ENCODE measurements around the gene OR10G3.
"Not testable (repeated sequence)": the region's sequence is repeated elsewhere in the genome, so short reads cannot be mapped to it uniquely, and the experiment has no call there.

Gene OR10G3

DNA sequence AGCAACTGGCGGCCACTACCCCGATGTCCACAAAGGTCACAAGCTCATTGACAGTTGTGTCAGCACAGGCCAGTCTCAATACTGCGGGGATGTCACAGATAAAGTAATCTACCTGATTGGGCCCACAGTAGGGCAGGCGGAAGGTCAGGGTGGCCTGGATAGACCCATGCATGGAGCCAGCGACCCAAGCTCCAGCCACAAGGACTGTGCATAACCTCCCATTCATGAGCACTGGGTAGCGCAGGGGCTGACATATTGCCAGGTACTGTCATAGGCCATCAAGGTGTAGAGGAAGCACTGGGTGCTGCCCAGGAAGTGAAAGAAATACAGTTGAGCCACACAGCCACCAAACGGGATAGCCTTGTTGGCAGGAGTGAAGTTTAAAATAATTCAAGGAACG is 22.3 kb upstream of the OR10G3 start:
- no CpG with 5 or more reads among the region's 8 CpGs for WGBS (ENCODE audit: extremely low coverage, insufficient coverage, low lambda C conversion rate)
- not testable (repeated sequence) for H2BK15ac ChIP-seq (replicated peaks; ENCODE audit: low read depth); H3K56ac ChIP-seq (ENCODE audit: low read length); H3K27ac ChIP-seq (ENCODE audit: low read depth, low read length); H3K4me1 ChIP-seq (ENCODE audit: control insufficient read depth, low read depth, low read length); H3K4me3 ChIP-seq (ENCODE audit: low read length); H3K4ac ChIP-seq (ENCODE audit: low read depth, low read length); H2BK120ac ChIP-seq (ENCODE audit: low read depth, low read length); H4K8ac ChIP-seq (ENCODE audit: low read depth, low read length); H3K23ac ChIP-seq (ENCODE audit: low read length); H3K18ac ChIP-seq (ENCODE audit: low read length); H3K9ac ChIP-seq (ENCODE audit: low read length); H3K36me3 ChIP-seq (ENCODE audit: control insufficient read depth, insufficient read depth, low read length); H3K79me1 ChIP-seq (ENCODE audit: low read length); H2AK5ac ChIP-seq (ENCODE audit: low read length); H3K79me2 ChIP-seq (ENCODE audit: control insufficient read depth, insufficient read depth, low read length); H3K4me2 ChIP-seq (ENCODE audit: low read length); DNase-seq; H2BK5ac ChIP-seq (ENCODE audit: low read length); H3K27me3 ChIP-seq (ENCODE audit: insufficient read depth, low read length, poor library complexity); H4K5ac ChIP-seq (ENCODE audit: low read length)

DNA sequence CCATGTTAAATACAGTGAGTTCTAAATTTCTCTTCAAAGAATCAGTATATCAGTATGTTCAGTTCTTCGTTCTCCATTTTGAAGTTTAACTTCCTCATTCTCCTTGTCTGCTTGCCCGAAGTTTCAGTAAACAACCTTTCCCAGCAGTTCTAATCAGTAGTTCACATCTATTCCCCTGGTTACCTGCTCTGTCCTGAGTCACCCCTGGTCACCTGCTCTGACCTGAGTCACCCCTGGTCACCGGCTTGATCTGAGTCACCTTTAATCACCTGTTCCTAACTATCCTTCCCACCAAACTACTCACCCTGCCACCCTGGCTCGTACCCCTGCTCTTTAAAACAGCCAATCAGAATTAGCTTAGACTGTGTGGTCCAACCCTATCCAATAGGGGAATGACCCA is 9.4 kb upstream of the OR10G3 start:
- H3K27ac ChIP-seq (ENCODE audit: low read depth, low read length): no peak overlapping the region
- no CpG with 5 or more reads among the region's 4 CpGs for WGBS (ENCODE audit: extremely low coverage, insufficient coverage, low lambda C conversion rate)
- H3K36me3 ChIP-seq (ENCODE audit: control insufficient read depth, insufficient read depth, low read length): no peaks in the 10 kb centered on the region
- H3K18ac ChIP-seq (ENCODE audit: low read length): no peak overlapping the region
- no peak overlapping the region for H4K8ac ChIP-seq (ENCODE audit: low read depth, low read length)
- no peak overlapping the region for H3K23ac ChIP-seq (ENCODE audit: low read length)
- H3K4me1 ChIP-seq (ENCODE audit: control insufficient read depth, low read depth, low read length): no peaks in the 10 kb centered on the region
- no peak overlapping the region for H2BK5ac ChIP-seq (ENCODE audit: low read length)
- H3K4ac ChIP-seq (ENCODE audit: low read depth, low read length): no peak overlapping the region
- H3K79me1 ChIP-seq (ENCODE audit: low read length): no peaks in the 10 kb centered on the region
- no peaks in the 10 kb centered on the region for H3K79me2 ChIP-seq (ENCODE audit: control insufficient read depth, insufficient read depth, low read length)
- H2BK15ac ChIP-seq (replicated peaks; ENCODE audit: low read depth): no peak overlapping the region
- no peak for DNase-seq
- H2BK120ac ChIP-seq (ENCODE audit: low read depth, low read length): no peak overlapping the region
- no peak overlapping the region for H3K56ac ChIP-seq (ENCODE audit: low read length)
- H4K5ac ChIP-seq (ENCODE audit: low read length): no peak overlapping the region
- H3K9ac ChIP-seq (ENCODE audit: low read length): no peak overlapping the region
- H3K27me3 ChIP-seq (ENCODE audit: insufficient read depth, low read length, poor library complexity): no peaks in the 10 kb centered on the region
- H3K4me3 ChIP-seq (ENCODE audit: low read length): no peak overlapping the region
- H3K4me2 ChIP-seq (ENCODE audit: low read length): no peak overlapping the region
- no peak overlapping the region for H2AK5ac ChIP-seq (ENCODE audit: low read length)

- no peak for DNase-seq
- H3K27me3 ChIP-seq (ENCODE audit: insufficient read depth, low read length, poor library complexity): no peaks in the 10 kb centered on the region
- H3K23ac ChIP-seq (ENCODE audit: low read length): no peak overlapping the region
Observed at GRCh38 chr14:21575661-21576060, 4.2 kb downstream of the OR10G3 start.

GRCh38 chr14:21572604-21573003 is 7.3 kb downstream of the OR10G3 start:
- Histone ChIP-seq H3K4me3 (ENCODE audit: low read length) (no peak overlapping the region), H3K36me3 (ENCODE audit: control insufficient read depth, insufficient read depth, low read length) (no peaks in the 10 kb centered on the region), H3K4me1 (ENCODE audit: control insufficient read depth, low read depth, low read length) (no peaks in the 10 kb centered on the region), H3K4me2 (ENCODE audit: low read length) (no peak overlapping the region), H4K8ac (ENCODE audit: low read depth, low read length) (no peak overlapping the region), H3K27ac (ENCODE audit: low read depth, low read length) (no peak overlapping the region), H3K27me3 (ENCODE audit: insufficient read depth, low read length, poor library complexity) (no peaks in the 10 kb centered on the region), H3K79me1 (ENCODE audit: low read length) (no peaks in the 10 kb centered on the region), H3K56ac (ENCODE audit: low read length) (no peak overlapping the region), H3K9ac (ENCODE audit: low read length) (no peak overlapping the region), H3K23ac (ENCODE audit: low read length) (no peak overlapping the region), H3K79me2 (ENCODE audit: control insufficient read depth, insufficient read depth, low read length) (no peaks in the 10 kb centered on the region), H2BK120ac (ENCODE audit: low read depth, low read length) (no peak overlapping the region), H2BK5ac (ENCODE audit: low read length) (no peak overlapping the region), H2BK15ac (replicated peaks; ENCODE audit: low read depth) (no peak overlapping the region), H2AK5ac (ENCODE audit: low read length) (no peak overlapping the region), H3K4ac (ENCODE audit: low read depth, low read length) (no peak overlapping the region), H4K5ac (ENCODE audit: low read length) (no peak overlapping the region), H3K18ac (ENCODE audit: low read length) (no peak overlapping the region)
- DNase-seq: no peak

More at GRCh38 chr14:21575661-21576060, 4.2 kb downstream of the OR10G3 start:
- no peaks in the 10 kb centered on the region for H3K4me1 ChIP-seq (ENCODE audit: control insufficient read depth, low read depth, low read length)
- no peak overlapping the region for H3K4me3 ChIP-seq (ENCODE audit: low read length)
- no peaks in the 10 kb centered on the region for H3K79me2 ChIP-seq (ENCODE audit: control insufficient read depth, insufficient read depth, low read length)
- H3K27ac ChIP-seq (ENCODE audit: low read depth, low read length): no peak overlapping the region
- no peak overlapping the region for H2BK120ac ChIP-seq (ENCODE audit: low read depth, low read length)
- no peaks in the 10 kb centered on the region for H3K36me3 ChIP-seq (ENCODE audit: control insufficient read depth, insufficient read depth, low read length)
- H3K4me2 ChIP-seq (ENCODE audit: low read length): no peak overlapping the region
- no peak overlapping the region for H3K9ac ChIP-seq (ENCODE audit: low read length)
- no peak overlapping the region for H4K5ac ChIP-seq (ENCODE audit: low read length)
- H2AK5ac ChIP-seq (ENCODE audit: low read length): no peak overlapping the region
- H4K8ac ChIP-seq (ENCODE audit: low read depth, low read length): no peak overlapping the region
- H2BK15ac ChIP-seq (replicated peaks; ENCODE audit: low read depth): no peak overlapping the region
- no peak overlapping the region for H2BK5ac ChIP-seq (ENCODE audit: low read length)
- no peak overlapping the region for H3K56ac ChIP-seq (ENCODE audit: low read length)
- no peaks in the 10 kb centered on the region for H3K79me1 ChIP-seq (ENCODE audit: low read length)
- no peak overlapping the region for H3K4ac ChIP-seq (ENCODE audit: low read depth, low read length)
- no peak overlapping the region for H3K18ac ChIP-seq (ENCODE audit: low read length)
- no CpG with 5 or more reads among the region's 6 CpGs for WGBS (ENCODE audit: extremely low coverage, insufficient coverage, low lambda C conversion rate)

DNA sequence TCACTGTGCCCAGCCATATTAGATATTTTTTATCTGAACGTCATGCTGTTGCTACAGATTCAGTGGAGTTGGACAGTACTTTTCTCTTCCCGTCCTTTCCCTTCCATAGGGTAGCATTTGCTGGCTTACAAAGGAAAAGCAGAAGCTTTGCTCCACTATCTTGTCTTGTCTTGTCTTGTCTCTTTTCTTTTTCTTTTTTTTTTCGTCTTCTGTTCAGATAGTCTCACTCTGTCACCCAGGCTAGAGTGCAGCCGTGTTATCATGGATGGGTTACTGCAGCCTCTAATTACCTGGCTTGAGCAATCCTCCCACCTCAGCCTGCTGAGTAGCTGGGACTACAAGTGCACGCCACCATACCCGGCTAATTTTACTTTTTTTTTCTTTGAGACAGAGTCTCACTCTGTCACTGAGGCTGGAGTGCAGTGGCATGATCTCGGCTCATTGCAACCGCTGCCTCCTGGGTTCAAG is 21.1 kb downstream of the OR10G3 start:
- Histone ChIP-seq H4K8ac (ENCODE audit: low read depth, low read length) (no peak overlapping the region), H3K4me3 (ENCODE audit: low read length) (no peak overlapping the region), H3K27ac (ENCODE audit: low read depth, low read length) (no peak overlapping the region), H4K5ac (ENCODE audit: low read length) (no peak overlapping the region), H3K4me2 (ENCODE audit: low read length) (no peak overlapping the region), H3K4me1 (ENCODE audit: control insufficient read depth, low read depth, low read length) (no peaks in the 10 kb centered on the region), H3K27me3 (ENCODE audit: insufficient read depth, low read length, poor library complexity) (no peaks in the 10 kb centered on the region), H3K18ac (ENCODE audit: low read length) (no peak overlapping the region), H2AK5ac (ENCODE audit: low read length) (no peak overlapping the region), H3K4ac (ENCODE audit: low read depth, low read length) (no peak overlapping the region), H2BK5ac (ENCODE audit: low read length) (no peak overlapping the region), H3K36me3 (ENCODE audit: control insufficient read depth, insufficient read depth, low read length) (no peaks in the 10 kb centered on the region), H2BK120ac (ENCODE audit: low read depth, low read length) (no peak overlapping the region), H3K79me1 (ENCODE audit: low read length) (no peaks in the 10 kb centered on the region), H2BK15ac (replicated peaks; ENCODE audit: low read depth) (no peak overlapping the region), H3K56ac (ENCODE audit: low read length) (no peak overlapping the region), H3K79me2 (ENCODE audit: control insufficient read depth, insufficient read depth, low read length) (no peaks in the 10 kb centered on the region), H3K23ac (ENCODE audit: low read length) (no peak overlapping the region), H3K9ac (ENCODE audit: low read length) (no peak overlapping the region)
- no CpG with 5 or more reads among the region's 8 CpGs for WGBS (ENCODE audit: extremely low coverage, insufficient coverage, low lambda C conversion rate)
- DNase-seq: no peak

DNA sequence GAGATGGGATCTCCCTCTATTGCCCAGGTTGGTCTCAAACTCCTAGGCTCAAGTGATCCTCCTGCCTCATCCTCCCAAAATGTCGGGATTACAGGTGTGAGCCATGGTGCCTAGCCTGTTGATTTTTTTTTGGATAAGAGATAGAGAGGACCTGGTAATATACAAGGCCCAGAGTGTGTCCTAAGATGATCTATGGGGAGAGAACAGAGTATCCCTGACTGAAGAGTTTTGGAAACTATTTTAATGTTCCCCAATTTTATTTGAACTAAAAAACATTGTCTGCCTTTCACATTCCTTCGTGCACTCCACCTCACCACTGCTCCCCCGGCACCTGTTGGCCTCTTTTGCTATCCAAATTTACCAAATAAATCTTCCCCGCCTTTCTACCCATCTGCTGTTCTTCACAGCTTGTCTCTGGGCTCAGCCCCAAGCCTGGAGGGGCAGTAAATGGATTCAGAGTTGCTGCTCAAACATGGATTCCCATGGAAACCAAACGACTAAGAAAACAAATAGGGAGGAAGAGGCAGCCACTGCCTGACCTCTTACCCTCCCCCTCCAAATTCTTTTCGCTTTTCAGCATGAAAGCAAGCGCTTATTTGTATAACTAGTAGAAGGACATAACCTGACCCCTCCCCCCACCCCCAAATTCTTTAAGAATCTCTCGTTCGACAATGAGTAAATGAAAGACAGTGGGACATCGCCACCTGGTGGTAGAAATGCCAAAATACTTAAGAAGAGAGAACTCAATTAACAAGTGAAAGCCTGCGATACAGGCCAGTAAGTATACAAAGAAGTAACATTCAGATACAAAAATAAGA is 22.6 kb downstream of the OR10G3 start:
- Histone ChIP-seq H3K4me2 (ENCODE audit: low read length) (peak overlapping the region; percentile 23), H3K4ac (ENCODE audit: low read depth, low read length) (peak overlapping the region; percentile 78), H4K5ac (ENCODE audit: low read length) (no peak overlapping the region), H2BK120ac (ENCODE audit: low read depth, low read length) (peak overlapping the region; percentile 18), H3K23ac (ENCODE audit: low read length) (no peak overlapping the region), H3K9ac (ENCODE audit: low read length) (peak overlapping the region; percentile 29), H3K27me3 (ENCODE audit: insufficient read depth, low read length, poor library complexity) (no peaks in the 10 kb centered on the region), H2BK5ac (ENCODE audit: low read length) (no peak overlapping the region), H3K56ac (ENCODE audit: low read length) (peak overlapping the region; percentile 71), H3K27ac (ENCODE audit: low read depth, low read length) (peak overlapping the region; percentile 85), H3K79me1 (ENCODE audit: low read length) (no peaks in the 10 kb centered on the region), H3K18ac (ENCODE audit: low read length) (peak overlapping the region; percentile 97), H3K79me2 (ENCODE audit: control insufficient read depth, insufficient read depth, low read length) (no peaks in the 10 kb centered on the region), H4K8ac (ENCODE audit: low read depth, low read length) (no peak overlapping the region), H2BK15ac (replicated peaks; ENCODE audit: low read depth) (peak overlapping the region; percentile 47), H3K4me3 (ENCODE audit: low read length) (no peak overlapping the region), H3K36me3 (ENCODE audit: control insufficient read depth, insufficient read depth, low read length) (no peaks in the 10 kb centered on the region), H2AK5ac (ENCODE audit: low read length) (no peak overlapping the region), H3K4me1 (ENCODE audit: control insufficient read depth, low read depth, low read length) (no peaks in the 10 kb centered on the region)
- peak; percentile 99 for DNase-seq
- no CpG with 5 or more reads among the region's 11 CpGs for WGBS (ENCODE audit: extremely low coverage, insufficient coverage, low lambda C conversion rate)
